ENCODE results near the gene SRP68.
"Not testable (repeated sequence)": the region's sequence is repeated elsewhere in the genome, so short reads cannot be mapped to it uniquely, and the experiment has no call there.

Gene SRP68

GRCh38 chr17:76071531-76072147 lies 678 bp downstream of the SRP68 start:
- no peak for TF ChIP-seq CTCF (IDR thresholded peaks at IDR 0.05; ENCODE audit: poor library complexity, severe bottlenecking)
- no peak for ATAC-seq (ENCODE audit: low read depth)
- Histone ChIP-seq H3K4me1 (ENCODE audit: insufficient read depth, poor library complexity, severe bottlenecking) (no peaks in the 10 kb centered on the region), H3K36me3 (ENCODE audit: low read depth) (peaks cover 36% of the 10 kb centered on the region), H3K4me3 (ENCODE audit: severe bottlenecking) (peak overlapping the region; percentile 71), H3K27me3 (ENCODE audit: insufficient read depth, poor library complexity, severe bottlenecking) (peaks cover 32% of the 10 kb centered on the region), H3K9me3 (ENCODE audit: severe bottlenecking) (no peaks in the 10 kb centered on the region), H3K27ac (ENCODE audit: poor library complexity, severe bottlenecking) (peak overlapping the region; percentile 47)
- no peak for DNase-seq (ENCODE audit: low spot score)

- Histone ChIP-seq H3K27ac (ENCODE audit: poor library complexity, severe bottlenecking) (no peak overlapping the region), H3K4me3 (ENCODE audit: severe bottlenecking) (no peak overlapping the region), H3K36me3 (ENCODE audit: low read depth) (peaks cover 90% of the 10 kb centered on the region), H3K27me3 (ENCODE audit: insufficient read depth, poor library complexity, severe bottlenecking) (no peaks in the 10 kb centered on the region), H3K9me3 (ENCODE audit: severe bottlenecking) (no peaks in the 10 kb centered on the region), H3K4me1 (ENCODE audit: insufficient read depth, poor library complexity, severe bottlenecking) (no peaks in the 10 kb centered on the region)
- no peak for TF ChIP-seq CTCF (IDR thresholded peaks at IDR 0.05; ENCODE audit: poor library complexity, severe bottlenecking)
- DNase-seq (ENCODE audit: low spot score) (no peak), ATAC-seq (ENCODE audit: low read depth) (no peak)
Measured at GRCh38 chr17:76065775-76066174, 6.5 kb downstream of the SRP68 start.

GRCh38 chr17:76063875-76064546 lies 8.3 kb downstream of the SRP68 start:
- no peaks in the 10 kb centered on the region for H3K27me3 ChIP-seq (ENCODE audit: insufficient read depth, poor library complexity, severe bottlenecking)
- no peak overlapping the region for H3K27ac ChIP-seq (ENCODE audit: poor library complexity, severe bottlenecking)
- H3K36me3 ChIP-seq (ENCODE audit: low read depth) = peaks cover 93% of the 10 kb centered on the region
- no peaks in the 10 kb centered on the region for H3K9me3 ChIP-seq (ENCODE audit: severe bottlenecking)
- H3K4me3 ChIP-seq (ENCODE audit: severe bottlenecking) = no peak overlapping the region
- H3K4me1 ChIP-seq (ENCODE audit: insufficient read depth, poor library complexity, severe bottlenecking) = no peaks in the 10 kb centered on the region
- TF ChIP-seq CTCF (IDR thresholded peaks at IDR 0.05; ENCODE audit: poor library complexity, severe bottlenecking) = no peak
- ATAC-seq (ENCODE audit: low read depth) (no peak), DNase-seq (ENCODE audit: low spot score) (no peak)

GRCh38 chr17:76058264-76058663 lies 14.1 kb downstream of the SRP68 start:
- not testable (repeated sequence) for DNase-seq (ENCODE audit: low spot score); ATAC-seq (ENCODE audit: low read depth); H3K9me3 ChIP-seq (ENCODE audit: severe bottlenecking); H3K27me3 ChIP-seq (ENCODE audit: insufficient read depth, poor library complexity, severe bottlenecking); H3K27ac ChIP-seq (ENCODE audit: poor library complexity, severe bottlenecking); H3K4me3 ChIP-seq (ENCODE audit: severe bottlenecking)
- Histone ChIP-seq H3K4me1 (ENCODE audit: insufficient read depth, poor library complexity, severe bottlenecking) (peaks cover 16% of the 10 kb centered on the region), H3K36me3 (ENCODE audit: low read depth) (peaks cover 91% of the 10 kb centered on the region)

GRCh38 chr17:76056882-76057281 lies 15.4 kb downstream of the SRP68 start:
- Histone ChIP-seq H3K27ac (ENCODE audit: poor library complexity, severe bottlenecking) (no peak overlapping the region), H3K4me3 (ENCODE audit: severe bottlenecking) (no peak overlapping the region), H3K27me3 (ENCODE audit: insufficient read depth, poor library complexity, severe bottlenecking) (no peaks in the 10 kb centered on the region), H3K9me3 (ENCODE audit: severe bottlenecking) (no peaks in the 10 kb centered on the region), H3K36me3 (ENCODE audit: low read depth) (peaks cover 88% of the 10 kb centered on the region), H3K4me1 (ENCODE audit: insufficient read depth, poor library complexity, severe bottlenecking) (peaks cover 16% of the 10 kb centered on the region)
- TF ChIP-seq CTCF (IDR thresholded peaks at IDR 0.05; ENCODE audit: poor library complexity, severe bottlenecking) = no peak
- no peak for DNase-seq (ENCODE audit: low spot score)
- ATAC-seq (ENCODE audit: low read depth) = no peak

All from RWPE2 (cell line).